ENCODE measurements around the gene SEMA5A.

- TF ChIP-seq POLR2A (IDR thresholded peaks at IDR 0.05), result no peak
- TF ChIP-seq CTCF (IDR thresholded peaks at IDR 0.05), result peak; percentile 63 to 79 (median 79)
Measured at GRCh38 chr5:9361835-9362234, 184.0 kb downstream of the SEMA5A start.
